ENCODE measurements around the gene FRMD1. TPM values are rescaled to one million over a fixed set of nuclear protein-coding genes. Genes with fewer than 3 reads are reported as not detected.

Gene FRMD1
- polyA plus RNA-seq, 3 donors = not detected

GRCh38 chr6:168050881-168051586 lies 28.0 kb downstream of the FRMD1 start:
- Histone ChIP-seq H3K4me3 (replicated peaks in 1 of 3; ENCODE audit: low read depth in 2 of 3, low read length in 3 of 3) (no peak overlapping the region), H3K4me2 (replicated peaks; ENCODE audit: extremely low read depth, low read length, poor library complexity, severe bottlenecking) (no peak overlapping the region), H2AFZ (ENCODE audit: insufficient read depth, low read depth, low read length, poor library complexity, severe bottlenecking) (no peak overlapping the region), H3K36me3 (replicated peaks in 1 of 2; ENCODE audit: control insufficient read depth in 1 of 2, insufficient read depth in 2 of 2, low read length in 2 of 2) (no peaks in the 10 kb centered on the region), H3K4me1 (ENCODE audit: control insufficient read depth in 1 of 2, insufficient read depth in 2 of 2, low read length in 2 of 2) (no peaks in the 10 kb centered on the region), H4K20me1 (ENCODE audit: insufficient read depth, low read length) (no peaks in the 10 kb centered on the region), H3K27me3 (ENCODE audit: control insufficient read depth in 2 of 2, insufficient read depth in 2 of 2, low read length in 2 of 2) (no peaks in the 10 kb centered on the region), H3K79me2 (ENCODE audit: insufficient read depth, low read length) (no peaks in the 10 kb centered on the region), H3K27ac (ENCODE audit: low read depth in 1 of 2, low read length in 2 of 2) (no peak overlapping the region), H3K9ac (ENCODE audit: insufficient read depth, low read length, poor library complexity, severe bottlenecking) (no peak overlapping the region), H3K9me3 (replicated peaks in 1 of 2; ENCODE audit: control insufficient read depth in 1 of 2, insufficient read depth in 1 of 2, low read length in 2 of 2) (no peaks in the 10 kb centered on the region)
- TF ChIP-seq CTCF (IDR thresholded peaks at IDR 0.05) = no peak
- 82% methylated on average over 20 of the region's 23 CpGs for WGBS (ENCODE audit: insufficient coverage)
- Mint-ChIP-seq H3K36me3 (no peaks in the 10 kb centered on the region), H3K27me3 (ENCODE audit: low read depth in 3 of 3) (peaks cover 0 to under 1% (median 0%) of the 10 kb centered on the region in 3 donors), H3K9me3 (peaks cover 0 to 2% (median 0%) of the 10 kb centered on the region in 7 donors), H3K27ac (peak overlapping the region in 1 of 7 donors; percentile 34), H3K4me1 (no peaks in the 10 kb centered on the region), H3K4me3 (no peak overlapping the region)
- intact Hi-C loops (cut with micrococcal nuclease) = no loop called here
- DNase-seq = no peak

- Mint-ChIP-seq H3K27ac (no peak overlapping the region), H3K27me3 (ENCODE audit: low read depth in 3 of 3) (peaks cover 0 to 2% (median 0%) of the 10 kb centered on the region in 3 donors), H3K36me3 (no peaks in the 10 kb centered on the region), H3K4me1 (no peaks in the 10 kb centered on the region), H3K9me3 (peaks cover 0 to 3% (median 0%) of the 10 kb centered on the region in 7 donors), H3K4me3 (no peak overlapping the region)
- H3K9ac ChIP-seq (ENCODE audit: insufficient read depth, low read length, poor library complexity, severe bottlenecking) = no peak overlapping the region
- H3K79me2 ChIP-seq (ENCODE audit: insufficient read depth, low read length) = no peaks in the 10 kb centered on the region
- TF ChIP-seq CTCF (IDR thresholded peaks at IDR 0.05) = no peak
- H3K9me3 ChIP-seq (replicated peaks in 1 of 2; ENCODE audit: control insufficient read depth in 1 of 2, insufficient read depth in 1 of 2, low read length in 2 of 2) = peaks cover 0 to 3% of the 10 kb centered on the region in 2 donors
- H3K36me3 ChIP-seq (replicated peaks in 1 of 2; ENCODE audit: control insufficient read depth in 1 of 2, insufficient read depth in 2 of 2, low read length in 2 of 2) = no peaks in the 10 kb centered on the region
- 91% methylated on average over 25 of the region's 27 CpGs for whole genome bisulfite sequencing (ENCODE audit: insufficient coverage)
- no peaks in the 10 kb centered on the region for H3K27me3 ChIP-seq (ENCODE audit: control insufficient read depth in 2 of 2, insufficient read depth in 2 of 2, low read length in 2 of 2)
- no peaks in the 10 kb centered on the region for H3K4me1 ChIP-seq (ENCODE audit: control insufficient read depth in 1 of 2, insufficient read depth in 2 of 2, low read length in 2 of 2)
- intact Hi-C loops (cut with micrococcal nuclease) = no loop called here
- no peak overlapping the region for H3K4me3 ChIP-seq (replicated peaks in 1 of 3; ENCODE audit: low read depth in 2 of 3, low read length in 3 of 3)
- DNase-seq = no peak
- H3K27ac ChIP-seq (ENCODE audit: low read depth in 1 of 2, low read length in 2 of 2) = no peak overlapping the region
- no peaks in the 10 kb centered on the region for H4K20me1 ChIP-seq (ENCODE audit: insufficient read depth, low read length)
- no peak overlapping the region for H3K4me2 ChIP-seq (replicated peaks; ENCODE audit: extremely low read depth, low read length, poor library complexity, severe bottlenecking)
- H2AFZ ChIP-seq (ENCODE audit: insufficient read depth, low read depth, low read length, poor library complexity, severe bottlenecking) = no peak overlapping the region
These were observed 28.7 kb downstream of the FRMD1 start for GRCh38 chr6:168050225-168050880.

Measured in CD14-positive monocyte (primary cell).